Measurements from ENCODE around the gene MBD1.
A peak's percentile ranks its signal among the peaks of the same experiment; 100 is the strongest.
"Not testable (repeated sequence)": the region's sequence is repeated elsewhere in the genome, so short reads cannot be mapped to it uniquely, and the experiment has no call there.

Gene MBD1

GRCh38 chr18:50268022-50268747 is 13.1 kb downstream of the MBD1 start:
- DNase-seq, result peak; percentile 60

- DNase-seq, result peak; percentile 85
These were observed 15.0 kb downstream of the MBD1 start, which contains the start of gene CFAP53 for GRCh38 chr18:50266248-50266704. CFAP53 (minus strand) TSS chr18:50266495; CDS start chr18:50266404, 91 bp downstream.

- no peak for DNase-seq
These were observed 18.3 kb downstream of the MBD1 start for GRCh38 chr18:50262977-50263376.

DNA sequence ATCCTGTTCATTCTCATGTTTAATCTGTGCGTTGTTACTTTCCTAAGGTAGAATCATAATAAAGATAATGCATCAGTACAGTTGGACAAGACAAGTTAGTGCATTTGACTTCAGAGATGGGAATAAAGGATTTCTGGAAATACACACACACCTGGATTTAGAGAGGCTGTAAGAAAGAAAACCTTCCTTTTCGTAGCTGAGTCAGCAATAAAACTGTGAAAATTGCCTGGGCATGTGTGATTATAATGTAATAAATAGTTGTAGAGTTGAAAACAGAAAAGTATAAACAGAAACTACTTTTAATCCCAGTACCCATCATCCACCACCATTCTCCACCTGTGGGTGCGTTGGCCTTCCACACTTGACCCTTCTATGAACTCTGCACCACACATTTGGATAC is 30.4 kb downstream of the MBD1 start:
- no peak for DNase-seq

- no peak for DNase-seq
These were observed 31.7 kb downstream of the MBD1 start for GRCh38 chr18:50249576-50249975.

DNA sequence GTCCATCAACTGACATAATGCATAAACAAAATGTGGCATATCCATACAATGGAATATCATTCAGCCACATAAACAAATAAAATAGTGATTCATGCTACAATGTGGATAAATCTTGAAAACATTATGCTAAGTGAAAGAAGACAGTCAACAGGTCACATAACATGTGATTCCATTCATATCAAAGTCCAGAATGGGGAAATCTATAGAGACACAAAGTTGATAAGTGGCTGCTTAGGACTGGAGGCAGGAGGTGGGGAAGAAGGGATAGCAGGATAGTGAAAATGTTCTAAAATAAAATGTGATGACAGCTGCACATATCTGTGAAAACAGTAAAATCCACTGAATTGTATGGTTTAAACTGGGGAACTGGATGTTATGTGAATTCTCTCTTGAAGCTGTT is 33.8 kb downstream of the MBD1 start:
- no peak for DNase-seq

GRCh38 chr18:50241768-50242167 is 39.6 kb downstream of the MBD1 start:
- not testable (repeated sequence) for DNase-seq

GRCh38 chr18:50240080-50240563 is 41.2 kb downstream of the MBD1 start:
- no peak for DNase-seq

GRCh38 chr18:50232419-50232818 is 48.9 kb downstream of the MBD1 start:
- DNase-seq, result no peak

- no peak for DNase-seq
These were observed 49.7 kb downstream of the MBD1 start for GRCh38 chr18:50231621-50232020.

- not testable (repeated sequence) for DNase-seq
These were observed 61.1 kb downstream of the MBD1 start for GRCh38 chr18:50220249-50220648.
